Measurements from ENCODE around the gene SEPHS2. TPM values are rescaled to one million over a fixed set of nuclear protein-coding genes. Genes with fewer than 3 reads are reported as not detected.

Gene SEPHS2, protein sequence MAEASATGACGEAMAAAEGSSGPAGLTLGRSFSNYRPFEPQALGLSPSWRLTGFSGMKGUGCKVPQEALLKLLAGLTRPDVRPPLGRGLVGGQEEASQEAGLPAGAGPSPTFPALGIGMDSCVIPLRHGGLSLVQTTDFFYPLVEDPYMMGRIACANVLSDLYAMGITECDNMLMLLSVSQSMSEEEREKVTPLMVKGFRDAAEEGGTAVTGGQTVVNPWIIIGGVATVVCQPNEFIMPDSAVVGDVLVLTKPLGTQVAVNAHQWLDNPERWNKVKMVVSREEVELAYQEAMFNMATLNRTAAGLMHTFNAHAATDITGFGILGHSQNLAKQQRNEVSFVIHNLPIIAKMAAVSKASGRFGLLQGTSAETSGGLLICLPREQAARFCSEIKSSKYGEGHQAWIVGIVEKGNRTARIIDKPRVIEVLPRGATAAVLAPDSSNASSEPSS
- total RNA-seq, result 10 to 100 TPM; 21.6 to 36.1 (median 25.2) TPM

DNA sequence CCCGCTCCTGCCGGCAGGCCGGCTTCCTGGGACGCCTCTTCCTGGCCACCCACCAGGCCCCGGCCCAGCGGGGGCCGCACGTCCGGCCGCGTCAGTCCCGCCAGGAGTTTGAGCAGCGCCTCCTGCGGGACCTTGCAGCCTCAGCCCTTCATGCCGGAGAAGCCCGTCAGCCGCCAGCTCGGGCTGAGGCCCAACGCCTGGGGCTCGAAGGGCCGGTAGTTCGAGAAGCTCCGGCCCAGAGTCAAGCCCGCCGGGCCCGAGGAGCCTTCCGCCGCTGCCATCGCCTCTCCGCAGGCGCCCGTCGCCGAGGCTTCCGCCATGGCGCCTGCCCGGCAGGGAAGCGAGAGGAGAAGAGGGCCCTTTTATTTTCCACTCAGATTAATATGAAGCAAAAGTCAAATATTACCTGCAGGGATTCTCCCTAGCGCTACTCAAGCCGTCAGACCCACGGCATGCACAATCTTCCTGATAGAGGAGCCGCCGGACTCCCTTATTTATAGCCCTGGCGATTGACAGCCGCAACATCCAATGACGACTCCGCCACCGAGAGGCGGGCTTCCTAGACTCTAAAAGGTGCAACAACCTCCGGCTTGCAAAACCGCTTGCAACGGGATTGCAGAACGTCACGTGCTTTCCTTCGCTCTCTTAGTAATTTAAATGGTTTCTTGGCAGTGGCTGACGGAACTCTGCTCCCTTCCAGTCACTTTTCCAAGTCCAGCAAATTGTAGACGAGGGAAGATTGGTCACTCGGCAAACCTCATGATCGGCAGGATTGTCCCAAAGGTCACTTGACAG lies at the start of gene SEPHS2:
SEPHS2 (minus strand) TSS at position 467 of the 795 bp plus-strand sequence; CDS start at position 320, 147 bp downstream.
- WGBS, 2 donors (ENCODE audit: low coverage in 1 of 2), result 0% methylated on average over 4 of the region's 59 CpGs
- peak within 1 kb of the TSS; percentile 86 to 94 for H3K4me3 ChIP-seq
- TF ChIP-seq EP300 (IDR thresholded peaks at IDR 0.05), result no peak
- TF ChIP-seq POLR2A (IDR thresholded peaks at IDR 0.05), result peak; percentile 60 to 72
- peak in 3 of 4 experiments; percentile 39 to 71 (median 59) for TF ChIP-seq CTCF (IDR thresholded peaks at IDR 0.05)
- TF ChIP-seq POLR2AphosphoS5 (IDR thresholded peaks at IDR 0.05), result peak; percentile 87
- H3K27me3 ChIP-seq, result no peaks in the 10 kb centered on the region
- peak within 1 kb of the TSS; percentile 92 to 98 (median 98) for H3K27ac ChIP-seq
- H3K36me3 ChIP-seq, result peaks cover 0 to 21% of the 10 kb centered on the region in 2 donors
- no peaks in the 10 kb centered on the region for H3K9me3 ChIP-seq
- ATAC-seq, result peak; percentile 98
- peaks cover 0 to 31% (median 5%) of the 10 kb centered on the region in 3 donors for H3K4me1 ChIP-seq

- Histone ChIP-seq H3K9me3 (no peaks in the 10 kb centered on the region), H3K36me3 (no peaks in the 10 kb centered on the region), H3K27ac (no peak overlapping the region), H3K4me3 (no peak overlapping the region), H3K27me3 (peaks cover 23% of the 10 kb centered on the region), H3K4me1 (no peaks in the 10 kb centered on the region)
- TF ChIP-seq POLR2AphosphoS5 (IDR thresholded peaks at IDR 0.05), result no peak
- TF ChIP-seq POLR2A (IDR thresholded peaks at IDR 0.05), result no peak
- no peak for TF ChIP-seq CTCF (IDR thresholded peaks at IDR 0.05)
- TF ChIP-seq EP300 (IDR thresholded peaks at IDR 0.05), result no peak
- no peak for ATAC-seq
- WGBS, 2 donors (ENCODE audit: low coverage in 1 of 2), result 69 to 80% methylated on average over 3 to 5 of the region's 12 CpGs
Measured at GRCh38 chr16:30494709-30495108, 49.0 kb upstream of the SEPHS2 start.

DNA sequence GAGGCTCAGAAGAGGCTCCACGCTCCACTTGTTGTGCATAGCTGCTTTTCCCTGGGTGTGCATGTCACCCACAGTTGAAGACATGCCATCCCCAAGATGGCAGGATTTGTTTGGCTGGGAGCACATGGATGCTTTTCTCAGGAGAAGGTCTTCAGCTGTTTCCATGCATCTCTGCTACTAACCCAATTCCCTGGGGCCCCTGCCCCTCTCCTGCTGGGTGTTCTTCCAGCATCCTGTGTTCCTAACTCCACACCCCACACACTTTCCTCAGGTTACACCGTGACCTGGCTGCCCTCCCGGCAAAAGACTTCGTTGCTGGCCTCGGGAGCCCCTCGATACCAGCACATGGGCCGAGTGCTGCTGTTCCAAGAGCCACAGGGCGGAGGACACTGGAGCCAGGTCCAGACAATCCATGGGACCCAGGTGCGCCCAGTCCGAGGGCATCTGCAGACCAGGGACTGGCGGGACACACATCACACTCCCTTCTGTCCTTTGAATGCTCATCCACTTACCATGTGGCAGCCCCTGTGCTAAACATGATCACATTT lies 48.3 kb upstream of the SEPHS2 start:
- 47 to 100% methylated on average over 1 to 3 of the region's 11 CpGs for WGBS, 2 donors (ENCODE audit: low coverage in 1 of 2)
- Histone ChIP-seq H3K4me1 (no peaks in the 10 kb centered on the region), H3K4me3 (no peak overlapping the region), H3K27me3 (peaks cover 24% of the 10 kb centered on the region), H3K27ac (no peak overlapping the region), H3K9me3 (no peaks in the 10 kb centered on the region), H3K36me3 (no peaks in the 10 kb centered on the region)
- no peak for ATAC-seq
- TF ChIP-seq CTCF (IDR thresholded peaks at IDR 0.05), result no peak

- no peak overlapping the region for H3K4me3 ChIP-seq
- peaks cover 42% of the 10 kb centered on the region for H3K27me3 ChIP-seq
- H3K9me3 ChIP-seq, result no peaks in the 10 kb centered on the region
- 23 to 55% methylated on average over 4 to 5 of the region's 6 CpGs for WGBS, 2 donors (ENCODE audit: low coverage in 1 of 2)
- no peak overlapping the region for H3K27ac ChIP-seq
- ATAC-seq, result no peak
- H3K4me1 ChIP-seq, result no peaks in the 10 kb centered on the region
- no peaks in the 10 kb centered on the region for H3K36me3 ChIP-seq
- TF ChIP-seq POLR2A (IDR thresholded peaks at IDR 0.05) (no peak), CTCF (IDR thresholded peaks at IDR 0.05) (no peak), POLR2AphosphoS5 (IDR thresholded peaks at IDR 0.05) (no peak), EP300 (IDR thresholded peaks at IDR 0.05) (no peak)
Measured at GRCh38 chr16:30491744-30492308, 46.2 kb upstream of the SEPHS2 start.

All from gastroesophageal sphincter (tissue), 4 donors.